ENCODE results near the gene NOP16.

Gene NOP16

GRCh38 chr5:176388444-176389134, at the start of gene NOP16, which contains the start of gene HIGD2A (continued):
- TF ChIP-seq ZNF239 (tag by site-specific recombination; IDR thresholded peaks at IDR 0.05): peak; percentile 76; the same call in 1 of the 2 replicates
- TF ChIP-seq ZNF366 (tag by site-specific recombination; conservative IDR thresholded peaks at IDR 0.05): peak; percentile 97
- TF ChIP-seq, protein P1, sequence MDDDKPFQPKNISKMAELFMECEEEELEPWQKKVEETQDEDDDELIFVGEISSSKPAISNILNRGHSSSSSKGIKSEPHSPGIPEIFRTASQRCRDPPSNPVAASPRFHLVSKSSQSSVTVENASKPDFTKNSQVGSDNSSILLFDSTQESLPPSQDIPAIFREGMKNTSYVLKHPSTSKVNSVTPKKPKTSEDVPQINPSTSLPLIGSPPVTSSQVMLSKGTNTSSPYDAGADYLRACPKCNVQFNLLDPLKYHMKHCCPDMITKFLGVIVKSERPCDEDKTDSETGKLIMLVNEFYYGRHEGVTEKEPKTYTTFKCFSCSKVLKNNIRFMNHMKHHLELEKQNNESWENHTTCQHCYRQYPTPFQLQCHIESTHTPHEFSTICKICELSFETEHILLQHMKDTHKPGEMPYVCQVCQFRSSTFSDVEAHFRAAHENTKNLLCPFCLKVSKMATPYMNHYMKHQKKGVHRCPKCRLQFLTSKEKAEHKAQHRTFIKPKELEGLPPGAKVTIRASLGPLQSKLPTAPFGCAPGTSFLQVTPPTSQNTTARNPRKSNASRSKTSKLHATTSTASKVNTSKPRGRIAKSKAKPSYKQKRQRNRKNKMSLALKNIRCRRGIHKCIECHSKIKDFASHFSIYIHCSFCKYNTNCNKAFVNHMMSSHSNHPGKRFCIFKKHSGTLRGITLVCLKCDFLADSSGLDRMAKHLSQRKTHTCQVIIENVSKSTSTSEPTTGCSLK (tag by site-specific recombination; IDR thresholded peaks at IDR 0.05): no peak
- no peak for TF ChIP-seq ZNF701 (tag by site-specific recombination; IDR thresholded peaks at IDR 0.05)
- no peak for TF ChIP-seq ZNF184 (tag by site-specific recombination; IDR thresholded peaks at IDR 0.05)
- TF ChIP-seq ZFP69B (tag by site-specific recombination; IDR thresholded peaks at IDR 0.05): peak; percentile 94
- TF ChIP-seq, protein P2, sequence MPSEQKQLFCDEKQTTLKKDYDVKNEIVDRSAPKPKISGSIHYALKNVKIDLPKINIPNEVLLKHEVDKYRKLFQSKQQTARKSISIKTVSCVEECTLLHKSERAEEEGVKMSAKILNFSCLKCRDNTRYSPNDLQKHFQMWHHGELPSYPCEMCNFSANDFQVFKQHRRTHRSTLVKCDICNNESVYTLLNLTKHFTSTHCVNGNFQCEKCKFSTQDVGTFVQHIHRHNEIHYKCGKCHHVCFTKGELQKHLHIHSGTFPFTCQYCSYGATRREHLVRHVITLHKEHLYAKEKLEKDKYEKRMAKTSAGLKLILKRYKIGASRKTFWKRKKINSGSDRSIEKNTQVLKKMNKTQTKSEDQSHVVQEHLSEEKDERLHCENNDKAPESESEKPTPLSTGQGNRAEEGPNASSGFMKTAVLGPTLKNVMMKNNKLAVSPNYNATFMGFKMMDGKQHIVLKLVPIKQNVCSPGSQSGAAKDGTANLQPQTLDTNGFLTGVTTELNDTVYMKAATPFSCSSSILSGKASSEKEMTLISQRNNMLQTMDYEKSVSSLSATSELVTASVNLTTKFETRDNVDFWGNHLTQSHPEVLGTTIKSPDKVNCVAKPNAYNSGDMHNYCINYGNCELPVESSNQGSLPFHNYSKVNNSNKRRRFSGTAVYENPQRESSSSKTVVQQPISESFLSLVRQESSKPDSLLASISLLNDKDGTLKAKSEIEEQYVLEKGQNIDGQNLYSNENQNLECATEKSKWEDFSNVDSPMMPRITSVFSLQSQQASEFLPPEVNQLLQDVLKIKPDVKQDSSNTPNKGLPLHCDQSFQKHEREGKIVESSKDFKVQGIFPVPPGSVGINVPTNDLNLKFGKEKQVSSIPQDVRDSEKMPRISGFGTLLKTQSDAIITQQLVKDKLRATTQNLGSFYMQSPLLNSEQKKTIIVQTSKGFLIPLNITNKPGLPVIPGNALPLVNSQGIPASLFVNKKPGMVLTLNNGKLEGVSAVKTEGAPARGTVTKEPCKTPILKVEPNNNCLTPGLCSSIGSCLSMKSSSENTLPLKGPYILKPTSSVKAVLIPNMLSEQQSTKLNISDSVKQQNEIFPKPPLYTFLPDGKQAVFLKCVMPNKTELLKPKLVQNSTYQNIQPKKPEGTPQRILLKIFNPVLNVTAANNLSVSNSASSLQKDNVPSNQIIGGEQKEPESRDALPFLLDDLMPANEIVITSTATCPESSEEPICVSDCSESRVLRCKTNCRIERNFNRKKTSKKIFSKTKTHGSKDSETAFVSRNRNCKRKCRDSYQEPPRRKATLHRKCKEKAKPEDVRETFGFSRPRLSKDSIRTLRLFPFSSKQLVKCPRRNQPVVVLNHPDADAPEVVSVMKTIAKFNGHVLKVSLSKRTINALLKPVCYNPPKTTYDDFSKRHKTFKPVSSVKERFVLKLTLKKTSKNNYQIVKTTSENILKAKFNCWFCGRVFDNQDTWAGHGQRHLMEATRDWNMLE (tag by site-specific recombination; conservative IDR thresholded peaks at IDR 0.05; ENCODE audit: low read depth): peak; percentile 84
- no peak for TF ChIP-seq ZNF426 (tag by site-specific recombination; IDR thresholded peaks at IDR 0.05)
- TF ChIP-seq SCRT1 (tag by site-specific recombination; IDR thresholded peaks at IDR 0.05; ENCODE audit: borderline replicate concordance): peak; percentile 50; the same call in 1 of the 2 replicates
- no peak for TF ChIP-seq ZNF404 (tag by site-specific recombination; IDR thresholded peaks at IDR 0.05)
- TF ChIP-seq KLF16 (tag by site-specific recombination; IDR thresholded peaks at IDR 0.05): peak; percentile 99
- TF ChIP-seq ZSCAN23 (tag by site-specific recombination; IDR thresholded peaks at IDR 0.05): peak; percentile 96
- TF ChIP-seq, protein P3, sequence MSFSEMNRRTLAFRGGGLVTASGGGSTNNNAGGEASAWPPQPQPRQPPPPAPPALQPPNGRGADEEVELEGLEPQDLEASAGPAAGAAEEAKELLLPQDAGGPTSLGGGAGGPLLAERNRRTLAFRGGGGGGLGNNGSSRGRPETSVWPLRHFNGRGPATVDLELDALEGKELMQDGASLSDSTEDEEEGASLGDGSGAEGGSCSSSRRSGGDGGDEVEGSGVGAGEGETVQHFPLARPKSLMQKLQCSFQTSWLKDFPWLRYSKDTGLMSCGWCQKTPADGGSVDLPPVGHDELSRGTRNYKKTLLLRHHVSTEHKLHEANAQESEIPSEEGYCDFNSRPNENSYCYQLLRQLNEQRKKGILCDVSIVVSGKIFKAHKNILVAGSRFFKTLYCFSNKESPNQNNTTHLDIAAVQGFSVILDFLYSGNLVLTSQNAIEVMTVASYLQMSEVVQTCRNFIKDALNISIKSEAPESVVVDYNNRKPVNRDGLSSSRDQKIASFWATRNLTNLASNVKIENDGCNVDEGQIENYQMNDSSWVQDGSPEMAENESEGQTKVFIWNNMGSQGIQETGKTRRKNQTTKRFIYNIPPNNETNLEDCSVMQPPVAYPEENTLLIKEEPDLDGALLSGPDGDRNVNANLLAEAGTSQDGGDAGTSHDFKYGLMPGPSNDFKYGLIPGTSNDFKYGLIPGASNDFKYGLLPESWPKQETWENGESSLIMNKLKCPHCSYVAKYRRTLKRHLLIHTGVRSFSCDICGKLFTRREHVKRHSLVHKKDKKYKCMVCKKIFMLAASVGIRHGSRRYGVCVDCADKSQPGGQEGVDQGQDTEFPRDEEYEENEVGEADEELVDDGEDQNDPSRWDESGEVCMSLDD (tag by site-specific recombination; IDR thresholded peaks at IDR 0.05): peak; percentile 94
- no peak for TF ChIP-seq ZNF211 (tag by site-specific recombination; IDR thresholded peaks at IDR 0.05; ENCODE audit: low read depth)
- peak; percentile 99 for TF ChIP-seq SP3 (tag by site-specific recombination; IDR thresholded peaks at IDR 0.05)
- 0 out of 2 replicates have a peak, but pooled peaks have one; percentile 57 for TF ChIP-seq GLIS1 (tag by site-specific recombination; IDR thresholded peaks at IDR 0.05)
- TF ChIP-seq ZNF626 (tag by site-specific recombination; IDR thresholded peaks at IDR 0.05): no peak
- no peak for TF ChIP-seq ZNF133 (tag by site-specific recombination; IDR thresholded peaks at IDR 0.05)
- no peak for TF ChIP-seq BCL11B (tag by site-specific recombination; IDR thresholded peaks at IDR 0.05; ENCODE audit: low read depth)
- TF ChIP-seq ZNF677 (tag by site-specific recombination; IDR thresholded peaks at IDR 0.05): no peak
- peak; percentile 66; the same call in 1 of the 2 replicates for TF ChIP-seq ZNF785 (tag by site-specific recombination; IDR thresholded peaks at IDR 0.05)
- peak; percentile 81 for TF ChIP-seq PRDM4 (tag by site-specific recombination; IDR thresholded peaks at IDR 0.05)
- no peak for TF ChIP-seq ZNF521 (tag by site-specific recombination; IDR thresholded peaks at IDR 0.05)
- TF ChIP-seq ZNF24 (tag by site-specific recombination; IDR thresholded peaks at IDR 0.05): peak; percentile 91
- no peak for TF ChIP-seq HOXC10 (CRISPR knock-in tag; IDR thresholded peaks at IDR 0.05)
- no peak for TF ChIP-seq ZNF433 (tag by site-specific recombination; IDR thresholded peaks at IDR 0.05; ENCODE audit: low read depth)
- TF ChIP-seq ZNF19 (tag by site-specific recombination; IDR thresholded peaks at IDR 0.05; ENCODE audit: low read depth): no peak
- peak; percentile 91 for TF ChIP-seq ZNF629 (tag by site-specific recombination; IDR thresholded peaks at IDR 0.05)

Measured in HEK293 (cell line).